Measurements from ENCODE around the gene MVD.
A peak's percentile ranks its signal among the peaks of the same experiment; 100 is the strongest.

MVD gene

GRCh38 chr16:88639231-88640038 is 23.5 kb downstream of the MVD start:
- DNase-seq = no peak

GRCh38 chr16:88638323-88639230 is 24.3 kb downstream of the MVD start, which contains the start of gene IL17C:
Gene IL17C (plus strand): TSS chr16:88638572. CDS start chr16:88638642, 70 bp downstream.
- no peak for DNase-seq

- DNase-seq = no peak
Measured at GRCh38 chr16:88636488-88637265, 26.2 kb downstream of the MVD start.

DNA sequence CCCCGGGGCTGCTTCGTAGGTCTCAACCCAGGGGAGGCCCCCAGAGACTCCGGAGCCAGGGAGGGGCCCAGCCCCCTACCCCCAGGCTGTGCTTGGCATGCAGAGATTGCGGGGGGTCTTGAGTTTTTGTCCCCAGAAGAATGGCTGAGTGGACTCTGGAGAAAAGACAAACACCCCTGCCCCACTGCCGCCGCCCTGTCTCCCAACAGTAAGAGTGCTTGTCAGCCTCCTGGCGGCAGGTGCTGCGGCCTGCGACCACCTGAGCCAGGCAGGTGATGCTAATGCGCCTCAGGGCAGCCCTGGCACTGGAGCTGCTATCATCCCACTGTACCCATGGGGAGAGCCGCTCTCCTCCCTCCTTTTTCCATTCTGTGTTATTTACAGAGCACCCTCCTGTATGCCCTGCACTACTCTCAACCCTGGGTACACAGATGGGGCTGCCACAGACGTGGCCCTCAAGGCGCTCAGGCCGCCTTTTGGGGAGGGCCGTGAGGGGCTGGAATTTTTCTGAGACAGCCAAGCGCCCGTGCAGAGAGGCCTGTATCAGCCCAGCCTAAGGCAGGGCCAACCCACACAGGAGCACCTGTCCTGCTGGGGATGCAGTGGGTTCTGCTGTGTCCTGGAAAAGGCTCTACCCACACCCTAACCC is 27.1 kb downstream of the MVD start:
- DNase-seq = no peak

DNA sequence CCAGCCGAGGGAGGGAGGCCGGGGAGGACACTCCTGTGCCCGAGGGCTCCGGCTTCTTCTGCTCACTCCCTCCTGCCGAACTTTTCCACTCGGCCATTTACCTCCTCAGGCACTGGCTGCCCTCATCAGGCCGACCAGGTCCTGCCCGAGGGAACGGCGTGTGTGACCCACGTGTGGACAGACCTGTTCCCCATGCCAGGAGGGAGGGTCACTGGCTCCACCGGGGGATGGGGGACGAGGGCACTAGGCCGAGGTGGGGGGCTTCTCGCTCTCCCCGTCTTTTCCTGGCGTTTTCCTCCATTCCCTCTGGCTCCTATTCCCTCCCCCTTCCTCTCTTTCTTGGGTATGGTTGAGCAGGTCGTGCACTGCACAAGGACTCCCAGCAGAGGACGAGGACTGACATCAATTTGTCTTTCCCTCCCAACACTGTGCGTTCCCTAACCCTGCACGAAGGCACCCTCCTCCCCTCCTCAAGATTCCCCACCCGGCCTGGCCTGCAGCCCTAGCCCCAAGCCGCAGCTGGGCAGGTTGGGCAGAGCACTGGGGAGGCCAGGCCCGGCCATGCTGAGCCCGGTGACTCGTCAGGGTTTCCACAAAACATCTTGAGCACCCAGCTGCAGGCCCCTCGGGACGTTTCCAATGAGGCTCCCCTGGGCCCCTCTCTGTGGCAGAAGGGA is 27.8 kb downstream of the MVD start:
- no peak for DNase-seq

DNA sequence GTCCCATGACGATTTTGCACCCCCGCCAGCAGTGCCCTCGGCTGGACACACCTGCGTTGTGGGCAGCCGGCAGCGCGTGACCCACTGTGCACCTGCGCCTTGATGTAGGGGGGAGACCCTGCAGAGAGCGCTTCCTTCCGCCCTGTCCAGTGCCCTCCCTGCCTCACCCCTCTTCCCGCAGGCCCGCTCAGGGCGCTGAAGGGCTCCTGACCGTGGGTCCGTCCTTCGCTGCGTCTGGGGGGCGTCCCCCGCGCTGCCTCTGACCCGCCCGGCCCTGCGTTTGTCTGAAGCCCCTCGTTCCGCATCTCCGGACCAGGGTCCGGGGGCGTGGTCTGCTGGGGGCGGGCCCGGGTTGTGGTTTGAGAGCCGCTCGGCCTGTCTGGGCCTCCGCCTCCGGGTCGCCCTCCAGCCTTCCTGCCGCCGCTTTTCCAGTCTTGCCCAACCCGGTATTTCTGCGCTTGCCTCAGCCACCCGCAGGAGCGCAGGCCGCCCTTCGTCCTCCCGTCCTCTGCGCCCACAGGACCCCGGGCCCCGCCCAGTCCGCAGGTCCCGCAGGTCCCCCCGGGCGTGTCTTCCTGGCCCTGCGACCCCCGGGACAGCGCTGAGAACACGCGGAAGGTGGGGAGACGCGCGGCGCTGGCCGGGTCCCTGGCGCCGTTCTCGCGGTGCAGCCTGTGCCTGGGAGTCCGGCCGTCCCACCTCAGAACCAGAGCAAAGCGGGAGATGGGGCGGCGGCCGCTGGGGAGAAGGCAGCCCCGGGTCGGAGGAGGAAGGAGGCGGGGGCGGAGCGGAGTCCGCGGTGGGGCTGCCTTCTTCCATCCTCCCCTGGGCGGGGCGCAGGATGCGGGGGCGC is 28.5 kb downstream of the MVD start:
- peak; percentile 39 to 48 for DNase-seq

- DNase-seq = peak; percentile 40 to 53
Measured at GRCh38 chr16:88633684-88634140, 29.2 kb downstream of the MVD start.

DNA sequence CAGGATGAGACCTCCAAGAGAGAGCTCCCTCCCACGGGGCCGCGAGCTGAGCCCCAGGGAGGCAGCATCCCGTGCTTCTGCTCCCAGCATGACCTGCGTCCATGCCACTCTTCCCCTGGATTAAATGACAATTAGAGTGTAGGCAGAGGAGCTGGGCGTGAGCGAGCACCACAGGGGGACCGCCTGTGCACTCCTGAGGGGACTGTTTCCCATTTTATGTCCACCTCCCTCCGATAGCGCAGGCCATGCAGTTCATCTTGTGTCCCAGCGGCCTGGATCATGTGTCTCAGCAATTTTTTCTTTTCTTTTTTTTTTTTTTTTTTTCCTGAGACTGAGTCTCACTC is 30.3 kb downstream of the MVD start:
- DNase-seq = no peak

- no peak for DNase-seq
Measured at GRCh38 chr16:88631920-88632586, 30.8 kb downstream of the MVD start.

DNA sequence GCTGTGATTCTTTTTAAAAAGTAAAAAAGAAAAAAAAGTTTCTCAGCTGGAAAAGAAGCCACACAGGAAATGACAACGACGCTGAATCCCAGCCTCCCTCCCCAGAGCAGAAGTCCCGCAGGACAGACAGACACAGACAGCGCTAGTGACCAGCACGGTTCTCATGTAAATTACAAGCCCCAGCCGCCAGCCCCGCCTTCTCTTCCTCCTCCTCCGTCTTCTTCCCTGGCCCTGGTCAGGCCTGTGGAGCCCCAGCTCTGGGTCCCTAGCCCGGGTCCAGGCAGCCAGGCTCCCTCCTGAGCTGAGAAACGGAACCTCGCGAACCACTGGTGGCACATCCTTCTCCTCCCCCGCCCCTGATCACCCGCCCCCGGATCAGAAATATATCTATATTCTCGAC is 31.5 kb downstream of the MVD start:
- no peak for DNase-seq

GRCh38 chr16:88630941-88631340 is 31.9 kb downstream of the MVD start:
- no peak for DNase-seq

DNA sequence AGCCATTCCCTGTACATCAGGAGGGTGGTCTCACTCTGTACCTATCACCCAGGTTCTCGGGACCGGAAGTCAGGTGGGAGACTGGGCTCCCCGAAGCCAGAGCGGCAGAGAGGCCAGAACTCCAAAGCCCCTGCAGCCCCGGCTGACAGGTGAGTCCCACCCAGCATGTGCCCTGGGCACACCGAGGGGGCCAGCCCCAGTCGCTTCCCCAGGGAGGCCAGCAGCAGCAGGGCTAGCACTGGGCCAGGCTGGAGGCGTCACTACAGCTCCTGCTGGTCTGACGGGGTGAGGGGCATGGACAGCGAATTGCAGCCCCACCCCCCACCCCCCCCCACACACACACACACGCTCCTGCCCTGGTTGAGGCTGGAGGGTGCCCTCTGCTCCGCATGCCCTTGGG is 32.5 kb downstream of the MVD start:
- DNase-seq = no peak

DNA sequence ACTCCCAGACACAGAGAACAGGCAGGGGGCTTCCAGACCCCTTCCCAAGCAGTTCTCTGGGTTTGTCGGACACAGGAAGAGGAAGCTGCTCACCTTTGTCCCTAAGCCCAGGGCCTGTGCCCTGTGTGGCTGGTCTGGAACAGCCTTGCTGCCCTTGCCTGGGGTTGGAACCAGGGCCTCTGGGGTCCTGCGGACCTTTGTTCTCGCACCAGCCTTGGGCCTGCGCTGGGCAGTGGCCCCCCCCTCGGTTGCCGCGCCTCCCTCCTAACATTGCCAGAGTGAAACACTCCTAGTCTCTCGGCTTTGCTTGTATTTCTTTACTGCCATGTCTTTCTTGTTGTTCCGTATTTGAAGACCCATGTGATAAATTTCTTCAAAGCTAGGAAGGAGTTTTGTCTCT is 33.1 kb downstream of the MVD start:
- DNase-seq = no peak

DNA sequence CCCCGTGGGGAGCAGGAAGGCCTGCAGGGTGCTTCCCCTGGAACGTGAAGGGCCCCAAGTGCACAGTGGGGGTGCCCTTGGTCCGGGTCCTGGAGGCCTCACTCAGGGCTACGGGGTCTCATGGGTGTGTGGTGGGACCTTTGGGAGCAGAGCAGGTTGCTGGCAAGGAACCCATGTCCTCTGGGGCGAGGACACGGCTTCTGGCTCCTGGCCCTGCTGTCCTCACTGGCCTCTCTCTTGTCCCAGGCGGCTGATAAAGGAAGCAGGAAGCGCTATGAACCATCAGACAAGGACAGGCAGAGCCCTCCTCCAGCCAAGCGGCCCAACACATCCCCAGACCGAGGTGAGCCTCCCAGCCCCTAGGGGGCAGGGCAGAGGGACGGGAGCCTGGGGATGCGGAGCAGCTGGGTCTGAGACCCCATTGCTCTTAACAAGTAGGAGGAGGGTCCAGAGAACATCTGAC is 34.3 kb downstream of the MVD start:
- DNase-seq = no peak

GRCh38 chr16:88627531-88628411 is 35.1 kb downstream of the MVD start:
- DNase-seq = no peak

GRCh38 chr16:88626646-88627045 is 36.2 kb downstream of the MVD start:
- no peak for DNase-seq

GRCh38 chr16:88624977-88625576 is 37.8 kb downstream of the MVD start:
- no peak for DNase-seq

GRCh38 chr16:88624481-88624880 is 38.4 kb downstream of the MVD start:
- DNase-seq = no peak

- DNase-seq = no peak
Measured at GRCh38 chr16:88623858-88624257, 39.0 kb downstream of the MVD start.

Data from stimulated activated CD4-positive, alpha-beta T cell treated with anti-CD3 and anti-CD28 coated beads, Interleukin-4, amount 100 ng/mL, for 4 hours (primary cell).